HG03354 (cell line): ENCODE results near the gene SYNGR3.
"Not testable (repeated sequence)": the region's sequence is repeated elsewhere in the genome, so short reads cannot be mapped to it uniquely, and the experiment has no call there.

Experiments
- ATAC-seq: cut with Tn5 transposase; IDR thresholded peaks from one replicate; pipeline ENCODE4 v1.9.1; 2021; ENCODE audit warnings: mild to moderate bottlenecking; ENCODE audit not compliant: unreplicated experiment, poor library complexity, severe bottlenecking

SYNGR3 gene

GRCh38 chr16:2004795-2005517 is 15.2 kb downstream of the SYNGR3 start:
- no peak for ATAC-seq

- no peak for ATAC-seq
Observed at GRCh38 chr16:2005646-2006045, 15.9 kb downstream of the SYNGR3 start.

GRCh38 chr16:2006317-2006716 is 16.5 kb downstream of the SYNGR3 start:
- no peak for ATAC-seq

GRCh38 chr16:2007081-2007836 is 17.5 kb downstream of the SYNGR3 start:
- no peak for ATAC-seq

- no peak for ATAC-seq
Observed at GRCh38 chr16:2008009-2008526, 18.3 kb downstream of the SYNGR3 start.

DNA sequence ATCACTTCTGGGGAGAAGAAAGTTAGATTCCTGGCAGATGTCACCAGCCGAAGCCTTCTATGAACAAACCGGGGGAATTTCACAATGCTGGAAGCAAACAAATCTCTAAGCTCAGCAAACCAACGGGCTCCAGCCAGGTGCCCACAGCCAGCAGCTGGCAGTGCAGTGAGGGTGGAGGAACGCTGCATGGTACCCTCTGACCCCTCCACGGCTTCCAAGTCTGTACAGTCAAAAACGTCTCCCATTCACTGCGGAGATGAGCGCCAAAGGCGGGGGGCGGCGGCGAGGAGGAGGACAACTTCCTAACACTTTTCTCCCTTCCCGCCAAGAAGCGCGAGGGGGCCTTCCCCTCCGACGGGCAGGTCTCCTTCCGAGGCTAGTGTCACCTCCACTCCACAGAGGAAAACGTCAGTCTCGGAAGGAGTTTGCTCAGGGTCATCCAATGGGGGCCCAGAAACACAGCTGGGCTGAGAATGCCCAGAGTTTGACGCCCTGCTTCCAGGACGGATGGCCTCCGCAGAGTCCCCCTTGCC is 18.9 kb downstream of the SYNGR3 start:
- peak; percentile 10 for ATAC-seq

DNA sequence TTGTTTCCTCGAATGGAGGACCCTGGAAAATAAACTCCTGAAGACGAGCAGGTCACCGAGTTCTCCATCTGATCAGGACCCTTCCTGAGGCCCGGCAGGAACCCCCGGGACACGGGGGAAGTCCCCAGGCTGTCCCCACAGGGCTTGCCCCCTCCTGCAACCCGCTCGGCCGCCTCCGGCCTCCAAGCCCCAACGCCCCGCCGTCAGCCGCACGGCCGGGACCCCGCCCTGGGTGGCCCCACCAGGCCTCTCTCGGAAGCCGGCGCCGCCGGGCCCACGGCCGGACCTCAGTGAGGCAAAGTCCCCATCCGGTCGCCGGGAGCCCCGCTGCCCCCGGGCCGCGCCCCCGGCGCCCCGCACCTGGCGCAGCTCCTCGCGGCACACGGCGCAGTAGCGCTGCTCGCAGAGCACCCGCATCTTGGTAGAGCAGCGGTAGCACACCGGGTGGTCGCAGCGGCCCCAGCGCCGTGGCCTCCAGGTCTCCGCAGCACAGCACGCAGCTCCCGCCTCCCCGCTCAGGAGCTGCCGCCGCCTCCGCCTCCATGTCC is 19.5 kb downstream of the SYNGR3 start:
- peak; percentile 44 for ATAC-seq

DNA sequence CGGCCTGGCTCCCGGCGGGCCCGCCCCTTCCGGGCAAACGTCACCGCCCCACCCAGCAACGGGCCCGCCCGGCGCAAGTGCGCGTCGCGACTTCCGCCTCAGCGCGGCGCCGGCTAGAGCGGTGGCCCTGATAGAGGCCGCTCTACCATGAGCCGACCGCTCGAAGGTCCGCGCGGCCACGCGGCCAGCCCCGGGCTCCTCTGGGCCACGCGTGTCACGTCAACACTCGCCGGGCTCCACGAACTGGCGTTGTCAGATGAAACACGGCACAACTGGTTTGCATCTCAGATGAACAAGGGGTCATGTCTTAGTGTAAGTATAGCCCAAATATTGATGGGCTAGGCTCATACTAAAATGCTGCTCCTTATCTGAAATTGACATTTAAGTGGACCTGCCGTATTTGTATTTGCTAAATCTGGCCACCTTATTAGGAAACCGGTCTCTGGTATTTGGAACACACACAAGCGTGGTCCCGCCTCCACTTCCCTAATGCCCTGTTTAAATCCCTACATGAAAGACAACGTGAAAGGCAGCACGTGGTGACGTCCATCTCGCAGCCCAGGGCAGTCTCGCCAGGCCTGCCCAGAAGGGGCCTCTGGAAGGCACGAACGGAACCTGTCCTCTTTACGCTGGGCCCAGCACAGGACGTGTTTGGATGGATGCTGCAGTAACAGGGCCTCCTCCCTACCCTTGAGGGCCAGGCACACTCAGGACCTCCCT is 20.2 kb downstream of the SYNGR3 start, which contains the start of gene ZNF598:
Gene ZNF598, minus strand, starts transcription at position 31 of the 720 bp plus-strand sequence.
- peak; percentile 81 for ATAC-seq

DNA sequence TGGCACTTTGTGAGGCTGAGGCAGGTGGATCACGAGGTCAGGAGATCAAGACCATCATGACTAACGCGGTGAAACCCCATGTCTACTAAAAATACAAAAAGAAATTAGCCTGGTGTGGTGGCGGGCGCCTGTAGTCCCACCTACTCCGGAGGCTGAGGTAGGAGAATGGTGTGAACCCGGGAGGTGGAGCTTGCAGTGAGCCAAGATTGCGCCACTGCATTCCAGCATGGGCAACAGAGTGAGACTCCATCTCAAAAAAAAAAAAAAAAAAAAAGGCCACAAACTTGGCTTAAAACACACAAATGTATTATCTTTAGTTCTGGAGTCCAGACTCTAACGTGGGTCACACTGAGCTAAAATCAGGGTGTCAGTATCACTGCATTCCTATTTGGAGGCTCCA is 22.0 kb downstream of the SYNGR3 start:
- ATAC-seq: not testable (repeated sequence)

DNA sequence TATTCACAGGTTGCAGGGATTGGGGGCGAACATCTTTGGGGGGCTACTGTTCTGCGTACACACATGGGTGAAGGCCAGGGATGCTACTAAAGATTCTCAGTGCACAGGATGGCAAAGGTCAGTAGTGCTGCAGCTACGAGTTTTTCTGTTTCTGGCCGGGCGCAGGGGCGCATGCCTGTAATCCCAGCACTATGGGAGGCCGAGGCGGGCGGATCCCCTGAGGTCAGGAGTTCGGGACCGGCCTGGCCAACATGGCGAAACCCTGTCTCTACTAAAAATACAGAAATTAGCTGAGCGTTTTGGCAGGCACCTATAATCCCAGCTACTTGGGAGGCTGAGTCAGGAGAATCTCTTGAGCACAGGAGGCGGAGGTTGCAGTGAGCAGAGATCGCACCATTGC is 23.8 kb downstream of the SYNGR3 start:
- ATAC-seq: no peak

GRCh38 chr16:2015117-2015946 is 25.6 kb downstream of the SYNGR3 start:
- ATAC-seq: no peak

GRCh38 chr16:2015947-2016208 is 26.1 kb downstream of the SYNGR3 start:
- no peak for ATAC-seq

- ATAC-seq: no peak
Observed at GRCh38 chr16:2016407-2016922, 26.7 kb downstream of the SYNGR3 start.

DNA sequence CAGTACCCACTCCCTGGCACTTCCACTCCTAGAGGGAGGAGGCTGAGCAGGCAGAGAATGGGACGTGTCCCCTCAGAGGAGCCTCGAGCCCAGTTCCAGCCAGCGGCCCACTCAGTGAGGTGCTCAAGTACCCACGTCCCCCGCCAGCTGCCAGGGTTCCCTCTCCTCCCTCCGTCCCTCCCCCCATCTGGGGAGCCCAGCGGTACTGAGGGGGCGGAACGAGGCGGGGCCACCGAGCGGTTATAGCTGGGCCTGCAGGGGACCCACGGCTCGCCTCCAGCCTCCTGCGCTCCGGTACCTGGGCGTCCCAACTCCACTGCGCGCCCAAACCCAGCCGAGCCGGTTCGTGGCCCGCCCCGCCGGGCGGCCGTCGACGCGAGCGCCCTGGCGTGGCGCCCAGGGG is 29.7 kb downstream of the SYNGR3 start, which contains the start of gene NPW:
Gene NPW, plus strand, starts transcription at position 268 of the 403 bp plus-strand sequence.
- no peak for ATAC-seq

DNA sequence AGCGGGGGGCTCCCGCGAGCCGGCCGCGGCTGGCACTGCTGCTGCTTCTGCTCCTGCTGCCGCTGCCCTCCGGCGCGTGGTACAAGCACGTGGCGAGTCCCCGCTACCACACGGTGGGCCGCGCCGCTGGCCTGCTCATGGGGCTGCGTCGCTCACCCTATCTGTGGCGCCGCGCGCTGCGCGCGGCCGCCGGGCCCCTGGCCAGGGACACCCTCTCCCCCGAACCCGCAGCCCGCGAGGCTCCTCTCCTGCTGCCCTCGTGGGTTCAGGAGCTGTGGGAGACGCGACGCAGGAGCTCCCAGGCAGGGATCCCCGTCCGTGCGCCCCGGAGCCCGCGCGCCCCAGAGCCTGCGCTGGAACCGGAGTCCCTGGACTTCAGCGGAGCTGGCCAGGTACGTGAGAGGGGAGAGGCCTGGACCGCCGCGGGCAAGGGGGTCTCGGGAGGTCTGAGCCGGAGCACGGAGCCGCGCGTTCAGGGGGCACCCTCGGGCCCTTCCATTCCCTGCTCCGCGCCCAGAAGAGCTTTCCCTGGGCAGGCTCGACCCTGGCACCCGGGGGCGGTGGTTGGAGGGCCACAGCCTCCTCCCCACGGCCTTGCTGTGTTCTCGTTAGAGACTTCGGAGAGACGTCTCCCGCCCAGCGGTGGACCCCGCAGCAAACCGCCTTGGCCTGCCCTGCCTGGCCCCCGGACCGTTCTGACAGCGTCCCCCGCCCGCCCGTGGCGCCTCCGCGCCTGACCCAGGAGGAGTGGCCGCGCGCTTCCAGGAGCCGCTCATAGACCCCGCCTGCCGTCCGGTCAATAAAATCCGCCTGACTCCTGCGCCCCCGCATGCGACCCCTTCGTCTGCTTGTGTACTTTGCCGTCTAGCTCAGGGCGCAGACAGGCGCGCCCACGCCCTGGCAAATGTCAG is 30.4 kb downstream of the SYNGR3 start:
- no peak for ATAC-seq

DNA sequence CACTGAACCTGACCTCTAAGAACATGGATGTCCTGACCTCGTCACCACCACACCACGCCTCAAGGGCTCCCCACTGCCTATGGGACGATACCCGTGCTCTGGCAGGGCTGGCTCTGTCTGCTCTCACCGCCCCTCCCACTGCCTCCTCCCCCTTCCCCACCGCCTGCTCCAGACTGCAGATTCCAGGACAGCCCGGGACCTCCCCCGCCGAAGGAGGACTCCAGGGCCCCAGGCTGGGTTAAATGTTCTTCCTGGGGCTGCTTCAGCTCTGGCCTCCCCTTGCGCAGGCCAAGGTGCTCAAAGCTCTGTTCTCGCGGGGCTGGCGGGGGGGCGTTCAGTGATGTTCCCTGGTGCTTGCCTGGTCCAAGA is 32.9 kb downstream of the SYNGR3 start:
- no peak for ATAC-seq

- no peak for ATAC-seq
Observed at GRCh38 chr16:2023092-2024031, 33.6 kb downstream of the SYNGR3 start.
